Activated CD8-positive, alpha-beta memory T cell treated with anti-CD3 and anti-CD28 coated beads, Interleukin-2, amount 10 ng/mL, durations not matched to agents 7 days and 5 days (primary cell): ENCODE results near the gene FGD2. TPM values are rescaled to one million over a fixed set of nuclear protein-coding genes. Genes with fewer than 3 reads are reported as not detected.
"Not testable (repeated sequence)": the region's sequence is repeated elsewhere in the genome, so short reads cannot be mapped to it uniquely, and the experiment has no call there.

Source experiments
- ATAC-seq: fragments of 150-1000 bp; cut with Tn5 transposase; one replicate; pipeline ENCODE4 v1.10.0; 2021; ENCODE audit warnings: moderate library complexity
- CTCF ChIA-PET: fragments of 350-600 bp; sonication (Branson Sonifier 250); formaldehyde crosslinking; loops from one replicate; lab custom pipeline; 2021; ENCODE audit warnings: antibody characterized with exemption; lab: Charles Lee
- DNase-seq: peaks from one replicate; pipeline ENCODE4 v3.0.0-alpha.2; 2020
- H3K27ac Mint-ChIP-seq: one replicate; pipeline ENCODE4 v1.8.0; 2021; ENCODE audit warnings: mild to moderate bottlenecking, mixed read lengths
- H3K27me3 Mint-ChIP-seq: one replicate; pipeline ENCODE4 v1.8.0; 2021; ENCODE audit warnings: mixed read lengths
- H3K36me3 Mint-ChIP-seq: one replicate; pipeline ENCODE4 v1.8.0; 2021; ENCODE audit warnings: mild to moderate bottlenecking, mixed read lengths
- H3K4me1 Mint-ChIP-seq: one replicate; pipeline ENCODE4 v1.8.0; 2021; ENCODE audit warnings: mixed read lengths
- H3K4me3 Mint-ChIP-seq: one replicate; pipeline ENCODE4 v1.8.0; 2021; ENCODE audit warnings: mild to moderate bottlenecking, moderate library complexity, mixed read lengths
- H3K9me3 Mint-ChIP-seq: one replicate; pipeline ENCODE4 v1.8.0; 2022; ENCODE audit warnings: low read depth, mixed read lengths
- total RNA-seq, 2 experiments: library from RNA; stranded (reverse); gene quantifications; one replicate each; pipeline ENCODE4 v1.2.3, GENCODE V29; 2021

Gene FGD2
- total RNA-seq, 2 experiments from 2014 or later, result 15.6 to 26.3 TPM

GRCh38 chr6:37033255-37033654 is 27.8 kb downstream of the FGD2 start:
- Mint-ChIP-seq H3K4me1 (peaks cover 61% of the 10 kb centered on the region), H3K27ac (peak overlapping the region; percentile 80), H3K4me3 (no peak overlapping the region), H3K36me3 (peaks cover 35% of the 10 kb centered on the region), H3K27me3 (no peaks in the 10 kb centered on the region), H3K9me3 (peaks cover 5% of the 10 kb centered on the region)
- ATAC-seq (peak; percentile 80), DNase-seq (peak; percentile 65)
- CTCF ChIA-PET, result interaction anchor here (19.6 to 32.5 kb wide), 4 partner anchors 8 to 174 kb away, joined by 424 to 899 read pairs (median 610); partner anchors contain the start of gene PIM1

DNA sequence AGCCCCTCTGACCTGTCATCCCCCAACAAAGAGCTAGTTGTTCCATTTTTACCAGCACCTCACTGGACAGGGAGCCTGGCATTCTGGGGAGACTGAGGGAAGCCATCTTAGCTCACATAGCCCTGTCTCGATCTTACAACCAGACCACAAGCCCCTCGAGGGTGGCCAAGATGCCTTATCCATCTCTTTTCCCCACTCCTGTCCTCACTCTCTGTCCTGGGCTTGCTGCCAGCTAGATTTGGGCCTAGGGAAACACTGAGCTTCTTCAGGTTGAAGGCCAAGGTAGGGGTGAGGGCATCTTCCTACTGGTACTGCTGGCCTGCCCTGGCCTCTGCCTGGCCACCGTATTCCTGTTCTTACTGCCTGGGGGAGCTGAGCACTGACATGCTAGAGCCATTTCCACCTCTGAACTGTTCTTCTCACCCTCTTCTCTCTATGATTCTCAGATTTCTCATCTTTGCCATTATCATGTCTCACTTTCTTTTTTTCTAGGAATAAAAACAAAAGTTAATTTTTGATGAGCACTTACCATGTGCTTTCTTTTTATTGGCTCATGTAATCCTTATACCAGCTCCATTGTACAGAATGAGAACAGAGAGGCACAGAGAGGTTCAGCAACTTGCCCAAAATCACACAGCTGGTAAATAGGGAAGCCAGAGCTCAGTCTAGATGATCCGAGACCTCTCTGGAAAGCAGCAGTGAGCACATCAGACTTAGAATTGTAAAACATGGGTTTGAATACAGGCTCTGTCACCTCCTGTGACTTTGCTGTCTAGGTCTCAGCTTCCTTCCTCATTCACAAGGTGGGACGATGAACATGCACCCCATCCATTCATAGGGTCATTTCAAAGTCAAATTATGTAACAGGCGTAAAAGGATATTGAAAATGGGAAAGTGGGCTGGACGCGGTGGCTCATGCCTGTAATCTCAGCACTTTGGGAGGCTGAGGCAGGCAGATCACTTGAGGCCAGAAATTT is 28.7 kb downstream of the FGD2 start:
- ATAC-seq (no peak), DNase-seq (no peak)
- peak overlapping the region; percentile 80 for H3K27ac Mint-ChIP-seq
- H3K9me3 Mint-ChIP-seq, result peaks cover 5% of the 10 kb centered on the region
- H3K4me1 Mint-ChIP-seq, result peaks cover 63% of the 10 kb centered on the region
- peaks cover 38% of the 10 kb centered on the region for H3K36me3 Mint-ChIP-seq
- H3K27me3 Mint-ChIP-seq, result no peaks in the 10 kb centered on the region
- CTCF ChIA-PET, result interaction anchor here (0.9 to 32.5 kb wide), 5 partner anchors 9 to 187 kb away, joined by 3 to 899 read pairs (median 610); partner anchors contain the start of gene PIM1
- H3K4me3 Mint-ChIP-seq, result no peak overlapping the region

DNA sequence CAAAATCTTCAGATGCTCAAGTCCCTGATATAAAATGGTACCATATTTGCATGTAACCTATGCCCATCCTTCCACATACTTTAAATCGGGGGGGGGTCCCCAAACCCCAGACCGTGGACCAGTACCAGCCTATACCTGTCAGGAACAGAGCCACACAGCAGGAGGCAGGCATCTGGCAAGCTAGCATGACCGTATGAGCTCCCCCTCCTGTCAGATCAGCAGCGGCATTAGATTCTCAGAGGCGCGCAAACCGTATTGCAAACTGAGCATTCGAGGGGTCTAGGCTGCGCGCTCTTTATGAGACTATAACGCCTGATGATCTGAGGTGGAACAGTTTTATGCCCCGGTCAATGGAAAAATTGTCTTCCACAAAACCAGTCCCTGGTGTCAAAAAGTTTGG is 30.7 kb downstream of the FGD2 start:
- Mint-ChIP-seq H3K9me3 (peaks cover 4% of the 10 kb centered on the region), H3K36me3 (peaks cover 36% of the 10 kb centered on the region), H3K4me3 (no peak overlapping the region), H3K27ac (no peak overlapping the region), H3K27me3 (no peaks in the 10 kb centered on the region), H3K4me1 (peaks cover 67% of the 10 kb centered on the region)
- CTCF ChIA-PET, result interaction anchor here (1.3 to 32.5 kb wide), 2 partner anchors 11 to 136 kb away, joined by 5 to 610 read pairs; no protein-coding TSS in a partner anchor
- ATAC-seq, result no peak
- no peak for DNase-seq

DNA sequence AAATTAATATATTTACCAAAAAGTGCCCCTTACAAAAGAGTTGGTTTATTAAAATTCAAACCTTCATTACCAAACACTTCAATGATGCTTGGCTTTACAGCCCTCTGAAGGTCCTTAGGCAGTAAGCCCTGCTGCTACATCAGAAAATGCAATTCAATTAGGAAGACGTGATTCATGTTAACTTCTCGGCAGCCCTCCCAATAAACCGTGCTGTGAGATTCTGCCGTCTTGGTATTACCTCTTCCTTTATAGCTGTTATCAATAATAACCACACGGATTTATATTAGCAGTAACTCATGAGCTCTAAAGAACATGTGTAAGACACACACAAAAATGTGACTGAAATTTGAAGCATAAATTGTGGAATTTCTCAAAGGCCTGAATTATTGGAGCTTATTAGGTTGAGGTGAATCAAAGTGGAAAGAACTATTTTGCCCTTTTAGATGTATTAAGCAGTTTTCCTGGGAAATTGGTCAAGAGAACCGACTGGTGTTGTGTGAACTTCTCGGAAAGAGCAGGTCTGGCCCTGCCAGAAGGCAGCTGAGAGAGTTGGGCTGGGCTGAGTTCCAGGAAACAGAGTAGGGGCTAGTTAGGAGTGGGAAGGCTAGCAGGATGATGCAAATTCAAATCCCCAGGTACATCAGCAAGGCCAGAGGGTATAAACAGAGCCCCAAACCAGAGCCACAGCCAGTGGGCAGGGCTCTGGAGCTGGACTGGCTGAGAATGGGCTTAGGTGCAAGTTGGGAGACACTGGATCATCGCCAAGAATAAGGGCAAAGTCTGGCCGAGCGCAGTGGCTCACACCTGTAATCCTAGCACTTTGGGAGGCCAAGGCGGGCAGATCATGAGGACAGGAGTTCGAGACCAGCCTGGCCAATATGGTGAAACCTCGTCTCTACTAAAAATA is 33.1 kb downstream of the FGD2 start:
- no peak overlapping the region for H3K4me3 Mint-ChIP-seq
- peaks cover 2% of the 10 kb centered on the region for H3K9me3 Mint-ChIP-seq
- peaks cover 66% of the 10 kb centered on the region for H3K4me1 Mint-ChIP-seq
- CTCF ChIA-PET, result interaction anchor here (0.7 to 32.5 kb wide), 5 partner anchors 9 to 172 kb away, joined by 3 to 610 read pairs (median 4); no protein-coding TSS in a partner anchor
- no peak for ATAC-seq
- H3K27ac Mint-ChIP-seq, result peak overlapping the region; percentile 72
- peaks cover 25% of the 10 kb centered on the region for H3K36me3 Mint-ChIP-seq
- no peaks in the 10 kb centered on the region for H3K27me3 Mint-ChIP-seq
- no peak for DNase-seq

GRCh38 chr6:37039958-37040357 is 34.5 kb downstream of the FGD2 start:
- peaks cover 22% of the 10 kb centered on the region for H3K36me3 Mint-ChIP-seq
- H3K27ac Mint-ChIP-seq, result peak overlapping the region; percentile 82
- DNase-seq, result no peak
- CTCF ChIA-PET, result interaction anchor here (1.1 to 32.5 kb wide), 4 partner anchors 8 to 133 kb away, joined by 4 to 610 read pairs (median 18); no protein-coding TSS in a partner anchor
- H3K9me3 Mint-ChIP-seq, result peaks cover 2% of the 10 kb centered on the region
- ATAC-seq, result peak; percentile 50
- H3K4me1 Mint-ChIP-seq, result peaks cover 60% of the 10 kb centered on the region
- H3K27me3 Mint-ChIP-seq, result no peaks in the 10 kb centered on the region
- H3K4me3 Mint-ChIP-seq, result no peak overlapping the region

DNA sequence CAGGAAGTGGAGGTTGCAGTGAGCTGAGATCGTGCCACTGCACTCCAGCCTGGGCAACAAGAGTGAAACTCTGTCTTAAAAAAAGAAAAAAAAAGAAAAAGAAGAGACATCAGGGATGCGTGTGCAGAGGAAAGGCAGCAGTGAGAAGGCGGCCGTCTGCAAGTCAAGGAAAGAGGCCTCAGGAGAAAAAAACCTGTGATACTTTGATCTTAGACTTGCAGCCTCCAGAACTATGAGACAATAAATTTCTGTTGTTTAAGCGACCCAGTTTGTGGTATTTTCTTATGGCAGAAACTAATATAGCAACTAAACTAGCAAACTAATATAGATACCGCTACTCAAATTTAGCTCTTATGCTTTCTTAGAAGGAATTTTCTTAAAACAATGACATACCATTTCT is 36.1 kb downstream of the FGD2 start:
- peak; percentile 25 for ATAC-seq
- CTCF ChIA-PET, result interaction anchor here (1.2 to 32.5 kb wide), 4 partner anchors 10 to 168 kb away, joined by 3 to 610 read pairs (median 18); no protein-coding TSS in a partner anchor
- DNase-seq, result no peak
- peak overlapping the region; percentile 86 for H3K27ac Mint-ChIP-seq
- H3K4me3 Mint-ChIP-seq, result no peak overlapping the region
- peaks cover 22% of the 10 kb centered on the region for H3K36me3 Mint-ChIP-seq
- peaks cover 2% of the 10 kb centered on the region for H3K9me3 Mint-ChIP-seq
- H3K4me1 Mint-ChIP-seq, result peaks cover 67% of the 10 kb centered on the region
- no peaks in the 10 kb centered on the region for H3K27me3 Mint-ChIP-seq

DNA sequence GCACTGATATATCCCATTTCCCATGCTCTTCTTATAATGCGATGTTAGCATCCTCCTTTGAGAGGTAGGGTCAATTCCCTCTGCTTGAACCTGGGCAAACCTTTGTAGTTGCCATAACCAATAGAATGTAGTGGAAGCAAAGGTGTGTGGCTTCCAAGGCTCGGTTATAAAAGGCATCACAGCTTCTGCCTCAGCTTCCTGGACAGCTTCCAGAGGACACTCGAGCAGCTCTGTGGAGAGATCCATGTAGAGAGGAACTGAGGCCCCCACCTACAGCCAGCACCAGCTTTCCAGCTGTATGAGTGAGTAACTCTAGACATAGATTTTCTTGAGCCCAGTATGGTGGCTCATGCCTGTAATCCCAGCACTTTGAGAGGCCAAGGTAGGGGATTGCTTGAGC is 36.7 kb downstream of the FGD2 start:
- Mint-ChIP-seq H3K4me1 (peaks cover 73% of the 10 kb centered on the region), H3K9me3 (peaks cover 2% of the 10 kb centered on the region), H3K27ac (peak overlapping the region; percentile 86), H3K27me3 (no peaks in the 10 kb centered on the region), H3K4me3 (peak overlapping the region; percentile 9), H3K36me3 (peaks cover 24% of the 10 kb centered on the region)
- no peak for ATAC-seq
- CTCF ChIA-PET, result interaction anchor here (2.8 to 32.5 kb wide), 3 partner anchors 9 to 130 kb away, joined by 9 to 610 read pairs (median 26); no protein-coding TSS in a partner anchor
- DNase-seq, result no peak

- Mint-ChIP-seq H3K27ac (peak overlapping the region; percentile 16), H3K36me3 (peaks cover 26% of the 10 kb centered on the region), H3K4me3 (peak overlapping the region; percentile 3), H3K4me1 (peaks cover 76% of the 10 kb centered on the region)
- CTCF ChIA-PET, result interaction anchor here (0.8 to 32.5 kb wide), 3 partner anchors 8 to 164 kb away, joined by 3 to 610 read pairs (median 26); no protein-coding TSS in a partner anchor
- not testable (repeated sequence) for DNase-seq, H3K9me3 Mint-ChIP-seq, H3K27me3 Mint-ChIP-seq, ATAC-seq
These were observed 37.6 kb downstream of the FGD2 start for GRCh38 chr6:37043091-37043490.

GRCh38 chr6:37047346-37047688 is 41.9 kb downstream of the FGD2 start:
- Mint-ChIP-seq H3K4me1 (peaks cover 79% of the 10 kb centered on the region), H3K27ac (peak overlapping the region; percentile 96), H3K4me3 (no peak overlapping the region), H3K9me3 (no peaks in the 10 kb centered on the region), H3K27me3 (no peaks in the 10 kb centered on the region), H3K36me3 (peaks cover 17% of the 10 kb centered on the region)
- ATAC-seq (no peak), DNase-seq (no peak)
- CTCF ChIA-PET, result interaction anchor here (1.0 to 32.5 kb wide), 10 partner anchors 9 to 163 kb away, joined by 3 to 610 read pairs (median 4); partner anchors contain the start of gene PIM1

GRCh38 chr6:37047689-37048402 is 42.4 kb downstream of the FGD2 start:
- Mint-ChIP-seq H3K4me1 (peaks cover 80% of the 10 kb centered on the region), H3K9me3 (no peaks in the 10 kb centered on the region), H3K4me3 (no peak overlapping the region), H3K27ac (peak overlapping the region; percentile 96), H3K27me3 (no peaks in the 10 kb centered on the region), H3K36me3 (peaks cover 17% of the 10 kb centered on the region)
- no peak for DNase-seq
- ATAC-seq, result no peak
- CTCF ChIA-PET, result interaction anchor here (1.0 to 32.5 kb wide), 12 partner anchors 8 to 173 kb away, joined by 3 to 610 read pairs (median 4); partner anchors contain the start of genes PIM1 and PPIL1

DNA sequence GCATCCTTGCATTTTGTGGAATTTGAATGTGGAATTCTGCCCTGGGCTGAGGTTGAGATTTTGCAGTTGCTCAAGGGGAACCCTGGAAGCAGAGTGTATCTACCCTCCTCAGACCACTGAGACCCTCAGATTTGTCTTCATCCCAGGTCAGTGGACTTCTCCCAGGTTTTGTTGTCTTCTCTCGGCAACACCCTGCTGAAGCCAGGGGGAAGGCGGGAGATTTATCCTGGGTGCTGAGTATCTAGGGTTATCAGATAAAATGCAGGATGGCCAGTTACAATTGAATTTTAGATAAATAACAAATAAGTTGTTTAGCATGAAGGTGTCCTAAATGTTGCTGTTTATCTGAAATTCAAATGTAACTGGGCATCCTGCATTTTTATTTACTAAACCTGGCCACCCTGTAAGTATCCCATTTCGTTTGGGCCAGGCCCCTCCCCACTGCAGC is 43.0 kb downstream of the FGD2 start:
- peaks cover 15% of the 10 kb centered on the region for H3K36me3 Mint-ChIP-seq

More for the DNA sequence above, 43.0 kb downstream of the FGD2 start:
- no peaks in the 10 kb centered on the region for H3K9me3 Mint-ChIP-seq
- peaks cover 78% of the 10 kb centered on the region for H3K4me1 Mint-ChIP-seq
- CTCF ChIA-PET, result interaction anchor here (1.0 to 32.5 kb wide), 12 partner anchors 8 to 174 kb away, joined by 3 to 610 read pairs (median 4); partner anchors contain the start of genes PIM1 and PPIL1
- H3K4me3 Mint-ChIP-seq, result peak overlapping the region; percentile 83
- DNase-seq, result no peak
- no peak for ATAC-seq
- H3K27me3 Mint-ChIP-seq, result no peaks in the 10 kb centered on the region
- peak overlapping the region; percentile 96 for H3K27ac Mint-ChIP-seq
